K562 (cell line): ENCODE results near the gene CAMSAP2. TPM values are rescaled to one million over a fixed set of nuclear protein-coding genes. Genes with fewer than 3 reads are reported as not detected.

ENCODE experiments used
- ATF7 ChIP-seq: fragments of 450-650 bp; IDR thresholded peaks from 2 replicates; pipeline ENCODE4 v1.7.1; 2014; ENCODE audit warnings: mild to moderate bottlenecking, moderate library complexity
- CCNT2 ChIP-seq: IDR thresholded peaks from 2 replicates; pipeline ENCODE4 v1.6.1; 2011; ENCODE audit warnings: borderline replicate concordance, low read depth, mild to moderate bottlenecking, moderate library complexity, mixed read lengths, low read length; ENCODE audit not compliant: insufficient read length; ENCODE audit errors: extremely low read depth
- EP300 ChIP-seq: IDR thresholded peaks from 2 replicates; pipeline ENCODE4 v1.6.1; 2012; ENCODE audit warnings: low read length, improper control_type of control experiment
- NBN ChIP-seq: fragments of 450-650 bp; IDR thresholded peaks from 2 replicates; pipeline ENCODE4 v1.6.1; 2016; ENCODE audit warnings: low read depth, mild to moderate bottlenecking
- NR3C1 ChIP-seq: sonication (generic); formaldehyde crosslinking; IDR thresholded peaks from 2 replicates; pipeline ENCODE4 v1.8.1; 2022; ENCODE audit warnings: missing genetic modification reagents
- POLR2A ChIP-seq: fragments of 450-650 bp; conservative IDR thresholded peaks from 2 replicates; pipeline ENCODE4 v1.6.1; 2016
- RB1 ChIP-seq: fragments of 450-650 bp; IDR thresholded peaks from 2 replicates; pipeline ENCODE4 v1.6.1; 2017; ENCODE audit warnings: low read depth, mild to moderate bottlenecking
- RBFOX2 ChIP-seq: fragments of 200-400 bp; formaldehyde crosslinking; IDR thresholded peaks from 2 replicates; pipeline ENCODE4 v1.6.1; 2017; ENCODE audit warnings: low read depth, mild to moderate bottlenecking, low read length, moderate library complexity
- SMARCC2 ChIP-seq: fragments of 450-650 bp; IDR thresholded peaks from 2 replicates; pipeline ENCODE4 v1.6.1; 2017; ENCODE audit warnings: antibody characterized with exemption, moderate library complexity, mild to moderate bottlenecking, low read depth
- SP1 ChIP-seq: sonication (generic); formaldehyde crosslinking; IDR thresholded peaks from 2 replicates; pipeline ENCODE4 v1.8.1; 2022; ENCODE audit warnings: mild to moderate bottlenecking, missing genetic modification reagents
- SRSF7 ChIP-seq: fragments of 200-400 bp; formaldehyde crosslinking; optimal IDR thresholded peaks from 2 replicates; pipeline ENCODE3; 2017; ENCODE audit warnings: mild to moderate bottlenecking, low read depth, low read length
- TAF1 ChIP-seq: IDR thresholded peaks from 2 replicates; pipeline ENCODE4 v1.6.1; 2011; ENCODE audit warnings: mild to moderate bottlenecking, low read length, moderate library complexity; ENCODE audit not compliant: insufficient read depth, control insufficient read depth, severe bottlenecking; ENCODE audit errors: extremely low read depth
- U2AF2 ChIP-seq: fragments of 200-400 bp; formaldehyde crosslinking; optimal IDR thresholded peaks from 2 replicates; pipeline ENCODE3; 2017; ENCODE audit warnings: low read depth, mild to moderate bottlenecking, low read length
- ZBTB1 ChIP-seq: sonication (generic); formaldehyde crosslinking; IDR thresholded peaks from 2 replicates; pipeline ENCODE4 v1.8.1; 2023; ENCODE audit warnings: missing genetic modification reagents, low read depth, mild to moderate bottlenecking, borderline replicate concordance
- ZNF146 ChIP-seq: IDR thresholded peaks from one replicate; pipeline ENCODE4 v1.6.1; 2018; ENCODE audit warnings: missing compliant biosample characterization; ENCODE audit not compliant: unreplicated experiment
- ZNF184 ChIP-seq: sonication (generic); formaldehyde crosslinking; IDR thresholded peaks from 2 replicates; pipeline ENCODE4 v1.5.0; 2020; ENCODE audit warnings: missing genetic modification reagents
- ZNF197 ChIP-seq: fragments of 200-800 bp; sonication (Bioruptor generic); IDR thresholded peaks from 2 replicates; pipeline ENCODE4 v1.6.1; 2016; ENCODE audit warnings: low read depth, missing genetic modification characterization, missing compliant biosample characterization
- ZNF436 ChIP-seq: fragments of 250-450, 450-650 bp; sonication (Bioruptor Pico); formaldehyde crosslinking; IDR thresholded peaks from 2 replicates; pipeline ENCODE4 v1.7.0; 2020; ENCODE audit warnings: mild to moderate bottlenecking
- ZNF584 ChIP-seq: fragments of 200-800 bp; sonication (Bioruptor generic); IDR thresholded peaks from 2 replicates; pipeline ENCODE4 v1.6.1; 2016; ENCODE audit warnings: low read depth, mild to moderate bottlenecking, missing genetic modification characterization, missing compliant biosample characterization
- ZNF717 ChIP-seq: fragments of 250-450 bp; sonication (Bioruptor Pico); IDR thresholded peaks from 2 replicates; pipeline ENCODE4 v1.5.0; 2021
- polyA plus RNA-seq, 8 experiments: library from polyadenylated mRNA; depleted of rRNA in 4 of 8; stranded (reverse) in 5 of 8; unstranded in 3 of 8; fragments of >200 nt; fragmentation: Nextera tagmentation in 2 of 8; fragmentation: Illumina TruSeq in 1 of 8; extraction: Ambion mirVana in 2 of 8; extraction: Trizol in 1 of 8; gene quantifications; 2 replicates each; pipeline versions ENCODE4 v1.2.1 to v1.2.3, GENCODE V29; 2011 to 2014; ENCODE audit warnings: inconsistent platforms in 1 of 8, missing spikeins in 1 of 8
- total RNA-seq, 7 experiments: library from RNA; depleted of rRNA in 6 of 7; stranded (reverse); fragments of >200 nt in 6 of 7; fragmentation: Illumina TruSeq in 2 of 7; extraction: Trizol in 2 of 7; gene quantifications; 2 replicates each; pipeline versions ENCODE4 v1.2.1 to v1.2.3, GENCODE V29; 2011 to 2021; ENCODE audit warnings: low replicate concordance in 1 of 7
- TF ChIP-seq, protein P1 (sequence below): fragments of 450-650 bp; IDR thresholded peaks from 2 replicates; pipeline ENCODE4 v1.6.1; 2017; ENCODE audit warnings: antibody characterized with exemption, mild to moderate bottlenecking
- TF ChIP-seq, protein P2 (sequence below): IDR thresholded peaks from 2 replicates; pipeline ENCODE4 v1.6.1; 2016; ENCODE audit warnings: missing genetic modification characterization, missing compliant biosample characterization

Gene CAMSAP2
- total and polyA plus RNA-seq, 9 of the 15 experiments (the other 6 are each of a cell fraction or from before 2014, with no cell fraction given), result 1.4 to 7.5 (median 2.7) TPM

DNA sequence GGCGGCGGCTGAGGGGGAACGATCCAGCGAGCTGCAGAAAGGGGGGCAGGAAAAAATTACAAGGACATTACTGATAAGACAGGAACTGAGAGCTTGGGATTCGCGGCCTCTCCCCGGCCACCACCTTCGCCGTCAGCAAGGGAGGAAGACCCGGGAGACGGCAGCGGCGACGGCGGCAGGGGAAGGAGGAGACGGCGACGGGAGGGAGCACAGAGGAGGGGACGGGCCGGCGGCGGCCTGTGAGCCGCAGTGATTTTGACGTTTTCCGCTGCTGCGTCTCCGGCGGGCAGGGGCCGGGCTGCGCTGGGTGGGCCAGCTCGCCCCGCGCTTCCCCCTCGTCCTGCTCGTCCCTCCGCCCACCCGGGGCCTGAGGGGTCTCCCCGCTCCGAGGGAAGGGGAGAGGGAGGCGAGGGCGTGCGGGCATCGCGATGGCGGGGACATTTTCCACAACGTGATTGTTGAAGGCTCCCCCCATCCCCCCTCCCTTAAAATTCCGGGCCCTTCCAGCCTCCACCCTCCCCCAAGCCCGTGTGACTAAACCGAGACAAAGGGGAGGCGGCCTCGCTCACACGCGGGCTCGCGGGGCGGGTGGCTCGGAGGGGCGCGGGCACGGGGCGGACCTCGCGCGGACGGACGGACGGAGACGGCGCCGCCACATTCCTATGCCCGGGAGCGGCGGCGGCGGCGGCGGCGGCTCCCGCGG, 407 bp downstream of the CAMSAP2 start (continued):
- TF ChIP-seq, protein P1, sequence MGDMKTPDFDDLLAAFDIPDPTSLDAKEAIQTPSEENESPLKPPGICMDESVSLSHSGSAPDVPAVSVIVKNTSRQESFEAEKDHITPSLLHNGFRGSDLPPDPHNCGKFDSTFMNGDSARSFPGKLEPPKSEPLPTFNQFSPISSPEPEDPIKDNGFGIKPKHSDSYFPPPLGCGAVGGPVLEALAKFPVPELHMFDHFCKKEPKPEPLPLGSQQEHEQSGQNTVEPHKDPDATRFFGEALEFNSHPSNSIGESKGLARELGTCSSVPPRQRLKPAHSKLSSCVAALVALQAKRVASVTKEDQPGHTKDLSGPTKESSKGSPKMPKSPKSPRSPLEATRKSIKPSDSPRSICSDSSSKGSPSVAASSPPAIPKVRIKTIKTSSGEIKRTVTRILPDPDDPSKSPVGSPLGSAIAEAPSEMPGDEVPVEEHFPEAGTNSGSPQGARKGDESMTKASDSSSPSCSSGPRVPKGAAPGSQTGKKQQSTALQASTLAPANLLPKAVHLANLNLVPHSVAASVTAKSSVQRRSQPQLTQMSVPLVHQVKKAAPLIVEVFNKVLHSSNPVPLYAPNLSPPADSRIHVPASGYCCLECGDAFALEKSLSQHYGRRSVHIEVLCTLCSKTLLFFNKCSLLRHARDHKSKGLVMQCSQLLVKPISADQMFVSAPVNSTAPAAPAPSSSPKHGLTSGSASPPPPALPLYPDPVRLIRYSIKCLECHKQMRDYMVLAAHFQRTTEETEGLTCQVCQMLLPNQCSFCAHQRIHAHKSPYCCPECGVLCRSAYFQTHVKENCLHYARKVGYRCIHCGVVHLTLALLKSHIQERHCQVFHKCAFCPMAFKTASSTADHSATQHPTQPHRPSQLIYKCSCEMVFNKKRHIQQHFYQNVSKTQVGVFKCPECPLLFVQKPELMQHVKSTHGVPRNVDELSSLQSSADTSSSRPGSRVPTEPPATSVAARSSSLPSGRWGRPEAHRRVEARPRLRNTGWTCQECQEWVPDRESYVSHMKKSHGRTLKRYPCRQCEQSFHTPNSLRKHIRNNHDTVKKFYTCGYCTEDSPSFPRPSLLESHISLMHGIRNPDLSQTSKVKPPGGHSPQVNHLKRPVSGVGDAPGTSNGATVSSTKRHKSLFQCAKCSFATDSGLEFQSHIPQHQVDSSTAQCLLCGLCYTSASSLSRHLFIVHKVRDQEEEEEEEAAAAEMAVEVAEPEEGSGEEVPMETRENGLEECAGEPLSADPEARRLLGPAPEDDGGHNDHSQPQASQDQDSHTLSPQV, result no peak
- TF ChIP-seq SMARCC2, result no peak
- TF ChIP-seq SRSF7, result no peak
- TF ChIP-seq ZNF184 (CRISPR knock-in tag), result no peak
- TF ChIP-seq ATF7, result peak; percentile 35; the same call in 1 of the 2 replicates
- TF ChIP-seq ZNF197 (CRISPR knock-in tag), result no peak
- TF ChIP-seq RB1, result peak; percentile 29; the same call in 1 of the 2 replicates
- peak; percentile 67; the same call in 1 of the 2 replicates for TF ChIP-seq RBFOX2
- TF ChIP-seq, protein P2, sequence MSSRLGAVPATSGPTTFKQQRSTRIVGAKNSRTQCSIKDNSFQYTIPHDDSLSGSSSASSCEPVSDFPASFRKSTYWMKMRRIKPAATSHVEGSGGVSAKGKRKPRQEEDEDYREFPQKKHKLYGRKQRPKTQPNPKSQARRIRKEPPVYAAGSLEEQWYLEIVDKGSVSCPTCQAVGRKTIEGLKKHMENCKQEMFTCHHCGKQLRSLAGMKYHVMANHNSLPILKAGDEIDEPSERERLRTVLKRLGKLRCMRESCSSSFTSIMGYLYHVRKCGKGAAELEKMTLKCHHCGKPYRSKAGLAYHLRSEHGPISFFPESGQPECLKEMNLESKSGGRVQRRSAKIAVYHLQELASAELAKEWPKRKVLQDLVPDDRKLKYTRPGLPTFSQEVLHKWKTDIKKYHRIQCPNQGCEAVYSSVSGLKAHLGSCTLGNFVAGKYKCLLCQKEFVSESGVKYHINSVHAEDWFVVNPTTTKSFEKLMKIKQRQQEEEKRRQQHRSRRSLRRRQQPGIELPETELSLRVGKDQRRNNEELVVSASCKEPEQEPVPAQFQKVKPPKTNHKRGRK, result no peak
- no peak for TF ChIP-seq ZNF146
- TF ChIP-seq ZNF584 (CRISPR knock-in tag), result no peak; the same call in 1 of the 2 replicates
- TF ChIP-seq CCNT2, result peak; percentile 72
- TF ChIP-seq EP300, result no peak
- peak; percentile 62; the same call in 1 of the 2 replicates for TF ChIP-seq NBN
- 0 out of 2 replicates have a peak, but pooled peaks have one; percentile 51 for TF ChIP-seq ZBTB1 (CRISPR knock-in tag)
- TF ChIP-seq POLR2A, result no peak; the same call in 1 of the 2 replicates
- TF ChIP-seq NR3C1 (CRISPR knock-in tag), result no peak
- no peak for TF ChIP-seq U2AF2
- no peak for TF ChIP-seq SP1 (CRISPR knock-in tag)
- no peak for TF ChIP-seq ZNF436 (CRISPR knock-in tag)
- TF ChIP-seq TAF1, result peak; percentile 8
- no peak for TF ChIP-seq ZNF717
